Suprapubic skin (tissue), 4 donors: ENCODE results near the gene DUSP11. TPM values are rescaled to one million over a fixed set of nuclear protein-coding genes. Genes with fewer than 3 reads are reported as not detected.

Experiments used
- DNase-seq, 2 donors: peaks; one replicate each; pipeline ENCODE4 v3.0.0-alpha.2; 2019; ENCODE audit warnings: low spot score in 2 of 2
- H3K27ac ChIP-seq: fragments of 200-600 bp; sonication (generic); one replicate; pipeline ENCODE4 v1.5.1; 2019
- H3K27me3 ChIP-seq: fragments of 200-600 bp; sonication (generic); one replicate; pipeline ENCODE4 v1.5.1; 2019
- H3K36me3 ChIP-seq: fragments of 200-600 bp; sonication (generic); one replicate; pipeline ENCODE4 v1.5.1; 2019
- H3K4me1 ChIP-seq: fragments of 200-600 bp; sonication (generic); one replicate; pipeline ENCODE4 v1.5.1; 2019
- H3K4me3 ChIP-seq: fragments of 200-600 bp; sonication (generic); one replicate; pipeline ENCODE4 v1.5.1; 2019; ENCODE audit warnings: mild to moderate bottlenecking
- H3K9me3 ChIP-seq: fragments of 200-600 bp; sonication (generic); one replicate; pipeline ENCODE4 v1.5.1; 2019
- EP300 ChIP-seq: sonication (generic); formaldehyde crosslinking; IDR thresholded peaks from one replicate; pipeline ENCODE4 v1.6.1; 2017; ENCODE audit warnings: antibody characterized with exemption
- POLR2A ChIP-seq, 2 donors: fragments of 450-650 bp; IDR thresholded peaks; one replicate each; pipeline ENCODE4 v1.6.1; 2017; ENCODE audit warnings: antibody characterized with exemption in 2 of 2, mild to moderate bottlenecking in 2 of 2, moderate library complexity in 2 of 2
- POLR2AphosphoS5 ChIP-seq, 3 donors: sonication (generic); formaldehyde crosslinking; IDR thresholded peaks; one replicate each; pipeline ENCODE4 v1.6.1; 2017; ENCODE audit warnings: antibody characterized with exemption in 3 of 3
- WGBS: methylation state at CpG from one replicate; pipeline ENCODE4 v1.1.5; 2018; 5-methylcytosine and 5-hydroxymethylcytosine counted together
- total RNA-seq, 4 donors: library from RNA; depleted of rRNA; stranded (reverse); fragments of >200 nt; gene quantifications; one replicate each; pipeline ENCODE4 v1.1.0, GENCODE V29; 2016
- TF ChIP-seq, protein P1 (sequence below), 2 donors: fragments of 200-600 bp in 1 of 2; fragments of 450-650 bp in 1 of 2; sonication (generic) in 1 of 2; IDR thresholded peaks; one replicate each; pipeline ENCODE4 v1.5.1; 2016 to 2019; ENCODE audit warnings: antibody characterized with exemption in 2 of 2, mild to moderate bottlenecking in 1 of 2, moderate library complexity in 1 of 2

Gene DUSP11
- total RNA-seq, 4 donors from 2014 or later, result 45.6 to 59.1 (median 57.0) TPM

- DNase-seq, result no peak
- H3K36me3 ChIP-seq, result no peaks in the 10 kb centered on the region
- peaks cover 10% of the 10 kb centered on the region for H3K27me3 ChIP-seq
- no peaks in the 10 kb centered on the region for H3K4me1 ChIP-seq
- no peak overlapping the region for H3K4me3 ChIP-seq
- WGBS, result 50% methylated on average over 1 of the region's 1 CpG
- no peaks in the 10 kb centered on the region for H3K9me3 ChIP-seq
- H3K27ac ChIP-seq, result no peak overlapping the region
- TF ChIP-seq EP300 (no peak), POLR2A (IDR thresholded peaks at IDR 0.05) (no peak), POLR2AphosphoS5 (IDR thresholded peaks at IDR 0.05) (no peak)
- TF ChIP-seq, protein P1, sequence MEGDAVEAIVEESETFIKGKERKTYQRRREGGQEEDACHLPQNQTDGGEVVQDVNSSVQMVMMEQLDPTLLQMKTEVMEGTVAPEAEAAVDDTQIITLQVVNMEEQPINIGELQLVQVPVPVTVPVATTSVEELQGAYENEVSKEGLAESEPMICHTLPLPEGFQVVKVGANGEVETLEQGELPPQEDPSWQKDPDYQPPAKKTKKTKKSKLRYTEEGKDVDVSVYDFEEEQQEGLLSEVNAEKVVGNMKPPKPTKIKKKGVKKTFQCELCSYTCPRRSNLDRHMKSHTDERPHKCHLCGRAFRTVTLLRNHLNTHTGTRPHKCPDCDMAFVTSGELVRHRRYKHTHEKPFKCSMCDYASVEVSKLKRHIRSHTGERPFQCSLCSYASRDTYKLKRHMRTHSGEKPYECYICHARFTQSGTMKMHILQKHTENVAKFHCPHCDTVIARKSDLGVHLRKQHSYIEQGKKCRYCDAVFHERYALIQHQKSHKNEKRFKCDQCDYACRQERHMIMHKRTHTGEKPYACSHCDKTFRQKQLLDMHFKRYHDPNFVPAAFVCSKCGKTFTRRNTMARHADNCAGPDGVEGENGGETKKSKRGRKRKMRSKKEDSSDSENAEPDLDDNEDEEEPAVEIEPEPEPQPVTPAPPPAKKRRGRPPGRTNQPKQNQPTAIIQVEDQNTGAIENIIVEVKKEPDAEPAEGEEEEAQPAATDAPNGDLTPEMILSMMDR (IDR thresholded peaks at IDR 0.05), result no peak
Measured at GRCh38 chr2:73822276-73822675, 42.4 kb upstream of the DUSP11 start.

DNA sequence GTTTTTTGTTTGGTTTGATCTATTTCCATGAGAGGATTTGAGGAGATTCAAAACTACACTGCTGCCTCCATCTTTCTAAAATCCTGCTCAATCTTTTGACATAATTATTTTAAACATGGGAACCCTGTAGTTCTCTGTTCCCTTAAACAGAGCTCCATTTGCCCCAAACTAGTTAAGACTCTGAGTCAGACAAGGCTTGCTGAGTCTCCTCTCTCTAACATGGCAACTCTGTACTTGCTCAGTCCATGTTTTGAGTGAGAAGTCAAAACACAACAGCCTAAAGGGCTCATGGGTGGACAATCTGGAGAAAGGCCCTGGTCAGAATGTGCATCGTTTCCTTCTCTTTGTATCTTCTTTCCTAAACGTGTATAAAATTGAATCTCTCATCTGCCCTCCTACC lies 41.8 kb upstream of the DUSP11 start:
- H3K36me3 ChIP-seq, result no peaks in the 10 kb centered on the region
- WGBS, result 70% methylated on average over 2 of the region's 2 CpGs
- no peak for TF ChIP-seq POLR2A (IDR thresholded peaks at IDR 0.05)
- TF ChIP-seq, protein P1 (IDR thresholded peaks at IDR 0.05), result no peak
- no peak for DNase-seq
- no peak overlapping the region for H3K4me3 ChIP-seq
- no peaks in the 10 kb centered on the region for H3K9me3 ChIP-seq
- no peaks in the 10 kb centered on the region for H3K4me1 ChIP-seq
- no peak overlapping the region for H3K27ac ChIP-seq
- H3K27me3 ChIP-seq, result peaks cover 10% of the 10 kb centered on the region

DNA sequence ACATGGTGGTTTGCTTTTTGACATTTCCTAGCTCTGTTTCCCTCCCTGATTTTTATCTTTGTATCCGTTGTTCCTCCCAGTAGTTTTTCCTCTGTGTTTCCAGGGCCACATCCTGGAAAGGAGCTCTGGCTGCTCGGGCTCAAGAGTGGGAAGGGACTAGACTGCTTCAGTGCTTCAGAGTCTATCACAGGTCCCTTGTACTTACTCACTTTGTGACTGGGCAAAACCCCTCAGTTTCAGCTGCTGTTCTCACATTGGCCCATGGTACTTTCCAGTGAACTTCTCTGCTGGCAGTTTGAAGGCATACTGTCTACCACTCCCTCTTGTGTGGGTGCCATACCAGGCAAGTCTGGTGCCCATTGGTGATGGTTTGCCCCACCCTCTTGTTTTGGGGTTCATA lies 41.3 kb upstream of the DUSP11 start:
- H3K36me3 ChIP-seq, result no peaks in the 10 kb centered on the region
- H3K27me3 ChIP-seq, result peaks cover 11% of the 10 kb centered on the region
- no peaks in the 10 kb centered on the region for H3K9me3 ChIP-seq
- H3K27ac ChIP-seq, result no peak overlapping the region
- H3K4me1 ChIP-seq, result no peaks in the 10 kb centered on the region
- no peak overlapping the region for H3K4me3 ChIP-seq
- TF ChIP-seq POLR2A (IDR thresholded peaks at IDR 0.05) (no peak), POLR2AphosphoS5 (IDR thresholded peaks at IDR 0.05) (no peak), EP300 (no peak)
- TF ChIP-seq, protein P1 (IDR thresholded peaks at IDR 0.05), result no peak
- DNase-seq, result no peak
- WGBS, result 29% methylated on average over 2 of the region's 2 CpGs

DNA sequence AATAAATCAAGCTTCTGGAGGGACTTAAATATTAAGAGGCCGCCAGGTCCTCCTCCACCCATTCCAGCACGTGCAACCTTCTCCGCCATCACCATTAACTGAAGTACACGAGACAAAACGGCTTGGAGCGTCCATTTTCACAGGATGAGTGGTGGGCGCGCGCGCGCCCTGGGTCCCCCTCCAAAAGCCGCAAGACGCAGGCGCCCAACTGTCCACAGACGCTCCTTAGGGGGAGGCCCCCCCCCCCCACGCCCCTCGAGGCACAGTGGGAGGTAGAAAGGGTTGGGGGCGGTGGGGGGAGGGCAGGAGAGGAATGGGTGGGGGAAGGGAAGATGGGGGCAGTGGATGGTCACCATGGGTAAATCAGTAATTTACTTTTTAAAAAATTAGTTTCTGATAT lies 38.4 kb upstream of the DUSP11 start:
- Histone ChIP-seq H3K4me1 (no peaks in the 10 kb centered on the region), H3K36me3 (no peaks in the 10 kb centered on the region)
- 81% methylated on average over 15 of the region's 18 CpGs for WGBS

DNA sequence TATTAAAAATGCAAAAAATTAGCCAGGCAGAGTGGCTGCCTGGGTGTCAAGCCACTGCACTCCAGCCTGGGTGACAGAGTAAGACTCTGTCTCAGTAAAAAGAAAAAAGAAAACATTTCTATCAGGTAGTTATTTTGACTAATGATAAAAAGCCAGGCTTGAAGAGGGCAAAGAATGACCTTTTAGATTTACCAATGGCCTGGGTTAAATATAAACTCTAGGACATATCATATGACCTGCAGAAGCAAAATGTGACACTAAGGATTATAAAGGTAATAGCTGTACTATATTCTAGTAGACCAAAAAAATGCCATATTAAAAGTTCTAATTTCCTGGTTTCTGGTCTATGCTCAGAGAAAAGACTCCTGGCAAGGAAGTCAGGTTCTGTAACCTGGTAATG lies 32.7 kb upstream of the DUSP11 start:
- H3K9me3 ChIP-seq, result no peaks in the 10 kb centered on the region
- no peak for DNase-seq
- no peaks in the 10 kb centered on the region for H3K4me1 ChIP-seq
- H3K36me3 ChIP-seq, result no peaks in the 10 kb centered on the region
- no peak overlapping the region for H3K4me3 ChIP-seq
- TF ChIP-seq POLR2AphosphoS5 (IDR thresholded peaks at IDR 0.05) (no peak), POLR2A (IDR thresholded peaks at IDR 0.05) (no peak), EP300 (no peak)
- TF ChIP-seq, protein P1 (IDR thresholded peaks at IDR 0.05), result no peak
- peaks cover 16% of the 10 kb centered on the region for H3K27me3 ChIP-seq
- no peak overlapping the region for H3K27ac ChIP-seq

More for the DNA sequence above, 38.4 kb upstream of the DUSP11 start:
- peaks cover 20% of the 10 kb centered on the region for H3K27me3 ChIP-seq
- no peak overlapping the region for H3K4me3 ChIP-seq
- DNase-seq, result no peak
- H3K9me3 ChIP-seq, result no peaks in the 10 kb centered on the region
- TF ChIP-seq EP300, result no peak
- TF ChIP-seq, protein P1 (IDR thresholded peaks at IDR 0.05), result no peak
- H3K27ac ChIP-seq, result no peak overlapping the region
